HG02852 (cell line): Measurements from ENCODE around the gene ANO6.
"Not testable (repeated sequence)": the region's sequence is repeated elsewhere in the genome, so short reads cannot be mapped to it uniquely, and the experiment has no call there.

ENCODE experiments used
- ATAC-seq: cut with Tn5 transposase; IDR thresholded peaks from one replicate; pipeline ENCODE4 v1.9.1; 2021; ENCODE audit warnings: mild to moderate bottlenecking, moderate library complexity; ENCODE audit not compliant: unreplicated experiment

The ANO6 gene, protein sequence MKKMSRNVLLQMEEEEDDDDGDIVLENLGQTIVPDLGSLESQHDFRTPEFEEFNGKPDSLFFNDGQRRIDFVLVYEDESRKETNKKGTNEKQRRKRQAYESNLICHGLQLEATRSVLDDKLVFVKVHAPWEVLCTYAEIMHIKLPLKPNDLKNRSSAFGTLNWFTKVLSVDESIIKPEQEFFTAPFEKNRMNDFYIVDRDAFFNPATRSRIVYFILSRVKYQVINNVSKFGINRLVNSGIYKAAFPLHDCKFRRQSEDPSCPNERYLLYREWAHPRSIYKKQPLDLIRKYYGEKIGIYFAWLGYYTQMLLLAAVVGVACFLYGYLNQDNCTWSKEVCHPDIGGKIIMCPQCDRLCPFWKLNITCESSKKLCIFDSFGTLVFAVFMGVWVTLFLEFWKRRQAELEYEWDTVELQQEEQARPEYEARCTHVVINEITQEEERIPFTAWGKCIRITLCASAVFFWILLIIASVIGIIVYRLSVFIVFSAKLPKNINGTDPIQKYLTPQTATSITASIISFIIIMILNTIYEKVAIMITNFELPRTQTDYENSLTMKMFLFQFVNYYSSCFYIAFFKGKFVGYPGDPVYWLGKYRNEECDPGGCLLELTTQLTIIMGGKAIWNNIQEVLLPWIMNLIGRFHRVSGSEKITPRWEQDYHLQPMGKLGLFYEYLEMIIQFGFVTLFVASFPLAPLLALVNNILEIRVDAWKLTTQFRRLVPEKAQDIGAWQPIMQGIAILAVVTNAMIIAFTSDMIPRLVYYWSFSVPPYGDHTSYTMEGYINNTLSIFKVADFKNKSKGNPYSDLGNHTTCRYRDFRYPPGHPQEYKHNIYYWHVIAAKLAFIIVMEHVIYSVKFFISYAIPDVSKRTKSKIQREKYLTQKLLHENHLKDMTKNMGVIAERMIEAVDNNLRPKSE

DNA sequence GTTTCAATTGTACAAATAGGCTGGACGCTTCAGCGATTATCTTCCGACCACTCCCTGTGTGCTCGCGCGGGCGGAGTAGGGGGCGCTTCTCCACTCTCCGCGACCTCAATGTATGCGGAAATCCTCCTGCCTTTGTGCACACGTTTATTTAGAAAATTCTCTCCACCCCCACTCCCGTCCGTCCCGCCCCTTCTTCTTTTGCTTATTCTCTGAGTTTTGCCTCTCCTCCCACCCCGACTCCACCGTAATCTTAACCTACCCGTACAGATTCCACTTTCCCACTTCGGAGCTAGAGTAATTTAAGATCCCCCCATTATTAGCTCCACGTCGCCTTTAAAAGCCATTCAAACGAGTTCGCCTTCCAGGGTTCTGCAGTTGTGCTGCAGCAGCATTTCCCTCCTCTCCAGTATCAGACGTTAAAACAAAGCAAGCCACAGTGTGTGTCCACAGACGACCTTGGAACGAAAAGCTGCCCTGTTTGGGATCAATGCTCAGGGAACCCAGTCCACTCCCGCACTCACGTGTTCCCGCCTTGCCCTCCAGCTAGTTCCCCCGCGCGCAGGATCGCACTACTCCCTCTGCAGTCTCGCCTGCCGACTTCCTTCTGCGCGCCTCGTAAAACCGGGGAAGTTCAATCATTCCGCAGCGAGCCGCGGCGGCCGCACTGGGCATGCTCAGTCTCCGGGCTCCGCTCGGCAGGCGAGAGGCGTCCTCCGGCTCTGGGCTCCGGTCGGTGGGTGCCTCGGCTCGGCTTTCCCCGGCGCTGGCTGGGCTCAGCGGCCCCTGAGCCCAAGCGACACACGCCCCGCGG lies at the start of gene ANO6:
ANO6 (plus strand) TSS at position 677 of the 811 bp plus-strand sequence. CDS start 227 bp downstream, outside the sequence.
- ATAC-seq: peak; percentile 72

DNA sequence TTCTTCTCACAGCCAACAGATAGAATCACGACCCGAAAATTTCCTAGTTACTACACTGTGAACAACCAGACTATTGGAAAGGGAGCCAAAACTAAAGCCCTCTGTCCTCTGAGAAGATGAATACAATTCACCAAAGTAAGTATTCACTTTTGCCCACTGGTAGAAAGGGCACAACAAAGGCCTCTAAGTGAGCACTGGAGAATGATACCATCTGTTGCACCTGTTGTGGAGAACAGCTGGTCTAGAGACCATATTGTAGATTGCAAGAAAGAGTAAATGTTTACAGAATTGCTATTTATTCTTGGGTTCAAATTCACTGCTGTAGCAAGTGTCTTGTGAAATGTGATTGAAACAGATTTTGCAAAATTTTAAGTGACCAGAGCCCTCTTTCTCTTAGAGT lies 46.9 kb upstream of the ANO6 start:
- no peak for ATAC-seq

DNA sequence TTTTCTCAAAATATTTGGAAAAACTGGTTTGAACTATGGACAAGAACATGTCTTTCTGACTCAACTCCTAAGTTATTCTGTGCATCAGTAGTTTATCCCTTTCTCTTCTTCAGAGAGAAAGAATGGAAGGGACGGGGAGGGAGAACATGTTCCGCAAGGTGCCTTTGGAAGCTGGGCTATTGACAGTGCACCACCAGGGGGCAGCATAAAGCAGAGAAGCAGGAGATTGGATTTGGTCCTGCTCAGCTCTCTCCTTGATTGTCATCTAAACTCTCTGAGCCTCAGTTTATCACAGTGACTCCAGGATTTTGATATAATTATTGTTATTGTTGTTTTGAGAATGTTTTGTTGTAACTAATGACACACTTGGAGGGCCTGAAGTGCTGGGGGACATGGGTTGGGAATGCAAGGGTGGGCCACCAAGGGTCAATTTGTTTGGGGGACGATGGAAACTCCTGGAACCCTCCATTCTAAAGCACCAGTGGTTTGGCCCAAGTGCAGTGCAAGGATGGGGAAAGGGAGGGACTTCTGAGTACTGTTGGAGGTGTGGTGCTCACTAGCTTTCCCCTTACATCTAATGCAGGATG lies 45.3 kb upstream of the ANO6 start:
- ATAC-seq: peak; percentile 76

DNA sequence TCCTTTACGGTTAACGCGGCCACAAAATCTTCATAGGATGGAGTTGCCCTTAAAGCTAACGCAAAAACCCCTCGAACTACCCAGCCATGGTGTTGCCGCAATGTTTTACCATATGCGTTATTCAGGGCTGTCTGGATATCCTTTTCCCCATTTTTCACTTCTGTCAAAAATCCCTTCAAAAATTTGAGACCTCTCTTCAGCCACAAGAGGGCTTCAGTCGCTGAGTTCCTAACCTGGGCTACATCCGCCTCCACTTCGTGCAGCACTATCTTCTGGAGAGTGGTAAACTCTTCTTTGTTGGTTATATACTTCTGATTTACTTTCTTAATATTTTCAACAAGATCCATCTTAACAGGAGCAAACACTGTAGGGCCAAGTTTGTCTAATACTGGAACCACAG lies 42.6 kb upstream of the ANO6 start:
- not testable (repeated sequence) for ATAC-seq

DNA sequence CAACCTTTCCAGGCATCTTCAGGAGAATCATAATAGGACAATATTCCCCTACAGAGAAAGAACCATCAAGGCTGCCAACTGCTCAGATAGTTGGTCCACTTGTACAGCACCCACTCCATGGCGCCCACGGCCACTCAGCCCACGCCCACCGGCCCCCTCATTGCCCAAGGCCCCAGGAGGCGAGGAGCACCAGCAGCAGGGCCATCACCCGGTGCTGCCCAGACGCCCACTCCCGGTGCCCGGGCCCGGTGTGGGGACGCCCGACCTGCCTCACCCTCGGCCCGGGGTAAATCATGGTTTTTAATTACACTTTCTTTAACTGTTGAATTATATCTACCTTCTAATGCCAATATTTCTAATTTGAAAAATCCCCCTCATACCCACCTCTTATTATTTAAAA lies 41.3 kb upstream of the ANO6 start:
- ATAC-seq: no peak

DNA sequence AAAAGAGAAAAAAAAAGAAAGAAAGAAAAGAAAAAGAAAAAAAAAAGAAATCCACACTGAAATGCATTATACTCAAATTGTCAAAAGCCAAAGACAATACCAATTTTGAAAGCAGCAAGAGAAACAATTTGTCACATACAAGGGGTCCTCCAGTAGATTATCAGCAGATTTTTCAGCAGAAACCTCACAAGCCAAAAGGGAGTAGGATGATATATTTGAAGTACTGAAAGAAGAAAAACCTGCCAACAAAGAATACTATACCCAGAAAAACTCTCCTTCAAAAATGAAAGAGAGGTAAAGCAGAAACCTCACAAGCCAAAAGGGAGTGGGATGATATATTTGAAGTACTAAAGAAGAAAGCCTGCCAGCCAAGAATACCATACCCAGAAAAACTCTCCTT lies 37.1 kb upstream of the ANO6 start:
- no peak for ATAC-seq

DNA sequence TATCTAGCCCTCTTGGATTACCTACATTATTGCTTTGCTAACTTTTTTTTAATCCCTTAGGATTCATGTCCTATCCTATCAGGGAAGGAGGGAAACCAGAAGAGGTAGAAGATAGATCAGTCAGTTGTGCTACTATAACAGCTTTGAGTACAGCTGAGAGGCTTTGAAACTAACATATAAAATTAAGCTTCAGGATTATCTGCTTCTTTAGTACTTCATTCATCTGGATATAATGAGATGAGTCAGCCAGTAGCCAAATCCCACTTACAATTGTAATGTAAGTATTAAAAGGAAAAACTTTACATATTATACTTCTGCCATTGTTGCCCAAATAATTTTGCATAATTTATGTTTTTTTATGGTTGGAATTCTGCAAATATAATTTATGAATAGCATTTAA lies 33.4 kb upstream of the ANO6 start:
- ATAC-seq: no peak

DNA sequence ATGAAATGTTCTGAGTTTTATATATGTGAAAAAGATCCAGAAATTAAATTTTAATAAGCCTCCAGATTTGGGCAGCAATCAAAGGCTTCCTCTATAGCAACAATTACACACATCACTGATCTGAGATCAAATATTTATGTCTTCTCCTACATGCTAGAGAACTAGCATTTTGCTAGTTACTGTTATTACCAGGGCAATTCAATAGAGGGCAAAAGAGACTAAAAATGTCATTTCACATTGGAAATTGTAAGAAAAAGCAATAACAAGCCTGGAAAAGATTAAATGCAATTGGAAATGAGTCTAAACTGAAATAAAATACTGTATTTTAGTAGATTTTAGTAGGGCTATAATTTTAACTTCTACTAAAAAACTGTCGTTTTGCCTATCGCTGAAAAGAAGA lies 32.6 kb upstream of the ANO6 start:
- ATAC-seq: no peak

DNA sequence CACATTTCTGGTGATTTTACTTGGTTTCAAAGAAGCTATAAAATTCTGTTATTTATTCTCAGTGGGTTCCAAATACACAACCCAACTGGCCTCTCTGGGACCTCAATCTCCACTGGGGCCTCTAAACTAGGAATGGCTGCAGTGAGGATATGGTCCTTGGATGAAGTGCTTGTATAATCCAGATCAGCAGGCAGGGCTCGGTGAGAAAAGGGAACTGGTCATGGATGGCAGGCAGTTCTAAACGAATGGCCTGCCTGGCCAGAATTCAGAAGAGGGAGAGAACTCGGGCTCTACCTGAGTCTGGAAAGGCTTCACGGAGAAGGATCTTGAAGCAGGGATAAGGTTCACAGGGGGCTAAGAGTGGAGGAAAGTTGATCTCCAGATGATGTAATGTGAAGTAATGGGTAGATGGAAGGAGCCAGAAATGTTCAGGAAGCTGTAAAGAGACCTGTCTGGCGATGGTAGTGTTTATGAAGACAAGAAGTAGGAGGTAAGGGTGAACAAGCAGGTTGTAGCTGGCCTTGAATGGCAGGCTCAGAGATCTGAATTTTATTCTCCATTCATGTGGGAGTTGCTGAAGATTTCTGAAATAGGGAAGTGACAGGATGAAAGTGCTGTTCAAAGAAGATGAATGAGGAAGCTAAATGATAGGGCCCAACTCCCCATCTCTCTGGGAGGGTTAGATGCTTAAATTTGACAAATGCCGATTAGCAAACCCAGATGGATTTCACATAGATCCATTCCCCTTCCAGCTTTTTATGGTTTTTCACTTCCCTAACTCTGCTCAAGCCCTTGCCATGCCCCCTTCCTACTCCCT lies 31.5 kb upstream of the ANO6 start:
- no peak for ATAC-seq

DNA sequence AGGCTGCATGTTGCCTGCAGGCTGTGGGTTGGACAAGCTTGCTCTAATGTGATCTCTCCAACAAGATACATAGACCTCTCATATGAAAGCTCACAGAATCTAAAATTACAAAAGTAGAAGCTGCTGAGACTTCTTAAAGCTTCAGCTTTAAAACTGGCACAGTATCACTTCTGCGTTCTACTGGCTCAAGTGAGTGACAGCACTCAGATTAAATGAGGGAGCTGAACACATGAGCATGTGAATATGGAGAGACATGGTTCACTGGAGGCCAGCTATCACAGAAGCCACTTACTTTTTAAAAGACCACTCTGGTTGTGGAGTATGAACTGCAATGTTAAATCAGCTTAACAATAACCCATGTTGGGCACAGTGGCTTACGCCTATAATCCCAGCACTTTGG lies 29.1 kb upstream of the ANO6 start:
- no peak for ATAC-seq

DNA sequence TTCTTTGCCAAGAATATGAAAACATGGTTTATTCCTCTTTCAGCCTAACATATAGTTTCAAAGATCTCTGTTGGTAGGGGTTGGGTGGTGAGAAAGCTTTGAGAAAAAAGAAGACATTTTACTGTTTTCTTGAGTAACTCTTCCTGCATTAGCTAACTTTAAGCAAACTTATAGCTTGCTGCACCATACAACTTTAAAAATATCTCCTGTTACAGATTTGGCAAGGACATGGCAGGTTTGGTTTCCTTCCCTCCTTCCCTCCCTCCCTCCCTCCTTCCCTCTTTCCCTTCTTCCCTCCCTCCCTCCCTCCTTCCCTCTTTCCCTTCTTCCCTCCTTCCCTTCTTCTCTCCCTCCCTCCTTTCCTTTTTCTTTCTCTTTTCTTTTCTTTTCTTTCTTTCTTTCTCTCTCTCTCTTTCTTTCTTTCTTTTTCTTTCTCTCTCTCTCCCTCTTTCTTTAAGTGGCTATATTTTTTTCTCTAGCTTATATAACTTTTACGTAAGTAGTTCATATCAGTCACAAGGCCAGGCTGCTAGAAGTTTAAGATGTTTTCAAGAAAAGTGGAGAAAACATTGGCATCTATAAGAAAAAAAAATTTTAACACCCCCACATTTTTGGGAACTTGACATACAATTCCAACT lies 26.0 kb upstream of the ANO6 start:
- ATAC-seq: no peak

DNA sequence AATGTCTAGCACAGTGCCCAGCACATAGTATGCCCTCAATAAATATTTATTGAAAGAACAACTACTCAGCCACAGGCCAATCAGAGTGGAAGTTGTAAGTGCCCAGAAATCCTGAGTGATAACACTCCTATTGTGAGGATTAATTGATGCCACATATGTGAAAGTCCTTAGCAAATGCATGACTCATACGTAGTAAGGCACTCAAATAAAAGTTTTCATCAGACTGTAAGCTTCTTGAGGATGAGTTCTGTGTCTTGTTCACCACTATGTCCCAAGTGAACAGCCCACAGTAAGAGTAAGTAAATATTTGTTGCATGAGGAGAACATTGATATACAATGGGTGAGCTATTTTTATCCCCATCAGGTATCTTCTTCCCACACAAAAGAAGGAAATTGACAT lies 24.7 kb upstream of the ANO6 start:
- no peak for ATAC-seq

DNA sequence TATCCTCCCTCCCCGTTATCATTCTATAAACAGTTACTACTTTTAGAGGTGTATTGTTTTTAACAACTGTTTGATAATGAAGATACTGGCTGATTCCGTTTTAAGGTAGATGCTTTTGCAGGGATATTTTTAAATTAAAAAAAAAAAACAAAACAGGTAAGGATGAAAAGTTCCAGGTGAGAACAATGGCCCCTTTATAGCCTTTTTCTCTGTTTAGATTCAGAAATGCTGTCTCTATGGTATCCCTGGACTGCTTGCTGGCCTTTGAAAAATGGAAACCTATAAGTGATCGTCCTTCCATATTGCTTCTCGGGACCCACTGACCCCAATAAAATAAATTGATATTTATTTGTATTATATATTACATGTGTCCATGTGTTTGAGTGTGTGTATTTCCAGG lies 23.2 kb upstream of the ANO6 start:
- ATAC-seq: no peak

DNA sequence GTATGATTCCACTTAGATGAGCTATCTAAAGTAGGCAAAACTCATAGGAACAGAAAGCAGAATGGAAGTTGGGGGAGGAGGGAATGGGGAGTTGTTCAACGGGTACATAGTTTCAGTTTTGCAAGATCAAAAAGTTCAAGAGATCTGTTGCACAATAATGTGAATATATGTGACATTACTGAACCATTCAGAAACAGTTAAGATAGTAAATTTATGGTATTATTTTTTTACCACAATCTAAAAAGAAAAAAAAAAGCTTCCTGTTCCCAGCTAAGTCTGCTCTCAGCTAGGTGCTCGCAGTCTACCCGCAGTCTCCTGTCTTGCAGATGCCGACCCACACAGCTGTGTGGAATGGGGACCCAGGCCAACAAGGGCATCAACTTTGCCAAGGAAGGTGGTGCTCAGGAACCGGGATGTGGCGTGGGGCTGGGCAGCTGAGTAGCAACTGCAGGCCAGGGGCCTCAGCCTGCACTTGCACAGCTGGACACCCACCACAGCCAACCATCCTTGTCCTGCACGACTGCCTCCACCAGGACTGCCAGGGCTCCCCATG lies 15.3 kb upstream of the ANO6 start:
- no peak for ATAC-seq

DNA sequence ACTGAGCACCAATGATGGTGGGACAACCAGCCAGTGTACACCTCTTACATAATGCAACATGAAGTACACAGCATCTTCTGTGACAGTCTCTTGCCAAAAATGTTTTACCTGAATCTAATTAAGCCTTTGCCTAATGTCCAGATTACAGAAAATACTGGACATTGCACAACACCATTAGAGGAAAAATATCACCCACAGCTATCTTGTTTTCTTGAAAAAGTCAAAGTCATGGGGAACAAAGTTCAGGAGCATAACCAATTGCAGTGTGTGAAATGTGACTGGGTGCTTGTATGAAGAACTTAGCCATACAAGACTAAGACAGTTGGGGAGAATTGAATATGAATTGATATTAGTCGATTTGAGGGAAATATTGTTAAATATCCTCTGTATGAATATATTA lies 12.1 kb upstream of the ANO6 start:
- no peak for ATAC-seq

DNA sequence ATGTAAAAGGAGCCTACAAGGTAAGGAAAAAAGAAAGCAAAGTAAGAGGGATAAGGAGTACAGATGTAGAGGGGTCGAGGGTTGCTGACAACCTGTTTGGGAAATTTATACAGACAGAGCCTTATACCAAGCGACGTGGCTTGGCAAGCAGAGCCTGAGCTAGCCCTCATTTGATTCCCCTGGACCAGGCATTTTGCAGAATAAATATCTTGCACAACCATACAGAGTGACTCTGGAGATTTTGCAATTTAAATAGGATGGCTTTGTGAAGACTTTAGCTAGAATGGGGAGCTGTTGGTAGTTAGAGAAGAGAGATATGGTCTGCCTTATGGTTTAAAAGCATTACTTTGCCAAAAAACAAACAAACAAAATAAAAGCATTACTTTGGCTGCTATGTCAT lies 11.1 kb upstream of the ANO6 start:
- no peak for ATAC-seq

DNA sequence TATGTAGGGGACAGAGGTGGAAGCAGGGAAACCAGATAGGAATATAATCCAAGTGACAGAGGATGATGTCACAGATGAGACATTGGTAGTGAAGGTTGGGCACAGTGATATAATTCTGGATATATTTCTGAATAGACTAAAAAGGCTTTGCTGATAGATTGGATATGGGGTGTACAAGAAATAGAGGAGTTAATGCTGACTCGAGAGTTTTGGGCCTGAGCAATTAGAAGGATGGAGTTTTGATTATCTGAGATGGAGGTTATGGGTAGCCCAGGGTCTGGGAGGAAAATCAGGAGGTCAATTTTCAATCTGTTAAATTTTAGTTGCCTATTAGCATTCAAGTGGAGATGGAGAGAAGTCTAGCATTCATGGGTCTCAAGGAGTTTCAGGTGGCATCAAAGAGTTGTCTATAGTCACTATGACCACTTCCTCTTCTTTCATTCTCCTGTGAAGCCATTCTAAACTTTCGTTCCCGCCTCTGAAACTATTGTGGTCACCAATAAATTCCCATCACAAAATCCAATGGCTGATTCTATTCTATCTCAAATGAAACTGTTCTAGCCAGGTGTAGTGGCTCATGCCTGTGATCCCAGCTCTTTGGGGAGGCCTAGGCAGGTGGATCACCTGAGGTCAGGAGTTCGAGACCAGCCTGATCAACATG lies 10.6 kb upstream of the ANO6 start:
- ATAC-seq: peak; percentile 49

DNA sequence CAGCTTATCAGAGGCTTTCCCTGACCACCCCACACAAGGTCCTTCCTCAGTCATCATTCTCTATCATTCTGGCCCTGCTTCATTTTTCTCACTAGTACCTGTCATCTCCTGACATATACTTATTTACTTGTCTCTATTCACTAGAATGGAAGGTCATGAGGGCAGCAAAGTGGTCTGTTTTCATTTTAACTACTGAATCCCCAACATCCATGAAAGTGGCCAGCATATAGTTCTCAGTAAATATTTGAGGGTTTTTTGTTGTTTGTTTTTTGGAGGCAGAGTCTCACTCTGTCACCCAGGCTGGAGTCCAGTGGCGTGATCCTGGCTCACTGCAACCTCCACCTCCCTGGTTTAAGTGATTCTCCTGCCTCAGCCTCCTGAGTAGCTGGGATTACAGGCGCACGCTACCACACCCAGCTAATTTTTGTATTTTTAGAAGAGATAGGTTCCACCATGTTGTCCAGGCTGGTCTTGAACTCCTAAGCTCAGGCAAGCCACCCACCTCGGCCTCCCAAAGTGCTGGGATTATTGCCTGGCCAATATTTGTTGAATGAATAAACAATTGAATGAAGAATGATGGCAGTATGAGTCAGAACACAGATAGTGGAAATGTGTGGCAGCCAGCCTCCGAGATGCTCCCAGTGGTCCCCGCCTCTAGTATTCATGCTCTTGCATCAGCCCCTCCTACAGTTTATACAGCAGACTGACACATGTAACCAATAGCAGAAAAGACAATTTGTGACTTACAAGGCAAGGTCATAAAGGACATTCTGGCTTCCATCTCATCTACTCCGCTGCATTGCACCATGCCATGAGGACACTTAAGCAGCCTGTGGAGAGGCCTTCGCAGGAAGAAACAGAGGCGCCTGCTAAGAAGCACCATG lies 7.0 kb upstream of the ANO6 start:
- ATAC-seq: no peak
